HG02943 (cell line): ENCODE measurements around the gene WDFY3.
"Not testable (repeated sequence)": the region's sequence is repeated elsewhere in the genome, so short reads cannot be mapped to it uniquely, and the experiment has no call there.

Experiments
- ATAC-seq: cut with Tn5 transposase; IDR thresholded peaks from one replicate; pipeline ENCODE4 v1.9.1; 2021; ENCODE audit warnings: mild to moderate bottlenecking, low read depth, moderate library complexity; ENCODE audit not compliant: unreplicated experiment

WDFY3 gene

DNA sequence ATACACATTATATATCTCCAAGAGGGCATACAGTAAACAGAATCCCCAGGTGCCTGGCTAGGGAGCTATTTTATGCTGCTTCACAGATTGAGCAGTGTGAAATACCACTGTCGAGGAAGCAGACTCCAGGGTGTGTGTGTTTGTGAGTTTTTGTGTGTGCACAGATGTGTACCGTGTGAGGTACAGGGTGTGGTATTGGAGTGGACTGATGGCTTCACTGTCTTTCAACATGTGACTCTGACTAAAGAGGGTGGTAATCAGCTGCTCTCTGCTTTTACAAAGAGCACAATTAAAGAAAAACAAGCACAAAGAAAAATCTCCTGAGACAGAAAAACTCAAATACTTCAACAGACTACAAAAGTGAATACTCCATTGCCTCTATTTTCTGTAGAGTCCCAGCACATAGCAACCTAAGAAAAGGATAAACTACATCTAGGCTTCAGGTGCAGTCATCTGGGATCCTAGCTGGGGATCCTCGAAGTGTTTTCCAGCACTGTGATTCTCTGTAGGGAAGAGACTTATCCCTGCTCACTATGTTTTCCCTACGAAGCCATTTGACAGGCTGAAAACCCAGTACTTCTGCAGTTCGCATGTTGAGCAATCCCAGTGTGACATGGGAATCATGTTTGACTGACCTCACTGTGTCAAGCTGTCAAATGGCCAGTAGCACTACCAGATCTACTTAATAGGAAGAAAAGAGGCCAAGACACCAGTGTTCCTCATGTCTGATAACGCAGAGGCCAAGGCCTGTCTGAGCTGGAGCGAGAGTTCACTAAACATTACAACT is 283.2 kb downstream of the WDFY3 start:
- ATAC-seq: no peak

DNA sequence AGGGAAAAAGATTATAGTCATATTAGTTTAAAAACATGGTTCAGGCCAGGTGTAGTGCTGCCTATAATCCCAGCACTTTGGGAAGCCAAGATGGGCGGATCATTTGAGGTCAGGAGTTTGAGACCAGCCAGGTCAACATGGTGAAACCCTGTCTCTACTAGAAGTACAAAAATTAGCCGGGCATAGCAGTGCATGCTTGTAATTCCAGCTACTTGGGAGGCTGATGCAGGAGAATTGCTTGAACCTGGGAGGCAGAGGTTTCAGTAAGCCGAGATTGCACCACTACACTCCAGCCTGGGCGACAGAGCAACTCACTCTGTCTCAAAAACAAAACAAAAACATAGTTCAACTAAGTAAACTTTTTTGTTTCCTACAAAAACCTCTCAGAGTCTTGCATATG is 283.8 kb downstream of the WDFY3 start:
- ATAC-seq: not testable (repeated sequence)

DNA sequence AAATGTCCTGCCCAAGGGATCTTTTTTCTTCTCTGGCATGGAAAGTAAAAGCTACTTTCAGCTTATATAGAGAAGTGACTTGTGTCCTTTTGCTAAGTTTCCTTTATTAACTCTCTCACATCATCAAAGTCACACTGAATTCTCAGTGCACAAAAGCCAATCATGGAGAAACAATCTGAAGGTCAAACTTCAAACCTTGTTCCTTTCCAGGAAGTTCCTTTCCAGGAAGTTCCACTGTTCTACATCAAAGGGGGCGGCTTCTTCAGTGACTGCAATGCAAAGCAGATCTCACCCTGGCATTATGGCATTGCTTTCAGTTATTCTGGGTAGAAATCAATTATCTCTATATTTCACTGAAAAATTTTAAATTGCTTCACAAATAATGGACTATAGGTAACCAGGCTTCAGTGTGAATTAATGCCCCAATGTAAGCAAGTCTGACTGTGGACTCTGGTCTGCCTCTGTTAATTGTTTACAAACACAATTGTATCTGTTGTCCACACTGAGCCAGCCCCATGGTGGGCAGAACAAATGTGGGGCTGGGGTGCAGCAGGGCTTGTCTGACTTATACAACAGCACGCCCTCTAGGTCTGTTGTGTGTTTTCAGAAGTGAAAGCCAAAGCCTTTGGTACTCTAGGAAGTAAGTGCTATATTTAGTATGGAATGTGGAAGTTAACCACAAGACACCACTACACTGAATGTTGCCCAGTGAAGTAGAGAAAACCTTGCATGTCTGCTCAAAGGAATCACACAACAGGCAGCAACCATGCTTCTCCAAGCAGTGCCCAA is 284.8 kb downstream of the WDFY3 start:
- ATAC-seq: no peak

DNA sequence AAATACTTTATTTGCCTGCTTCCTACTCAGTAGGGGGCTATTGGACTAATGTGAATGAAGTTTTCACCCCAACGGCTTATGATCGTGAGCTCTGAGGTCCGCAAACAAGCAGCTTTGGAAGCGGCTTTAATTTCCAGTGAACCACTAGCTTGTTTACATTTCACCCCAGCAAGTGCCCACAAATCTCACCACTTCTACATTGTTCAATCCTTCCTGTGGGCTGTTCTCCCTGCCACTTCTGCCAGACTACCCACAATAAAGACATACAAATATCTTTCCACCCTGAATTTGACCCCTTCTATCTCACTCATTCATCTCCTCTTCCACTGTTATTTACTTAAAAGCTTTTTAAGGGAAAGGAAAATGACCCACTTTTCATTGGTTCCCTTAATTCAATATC is 285.5 kb downstream of the WDFY3 start:
- no peak for ATAC-seq

DNA sequence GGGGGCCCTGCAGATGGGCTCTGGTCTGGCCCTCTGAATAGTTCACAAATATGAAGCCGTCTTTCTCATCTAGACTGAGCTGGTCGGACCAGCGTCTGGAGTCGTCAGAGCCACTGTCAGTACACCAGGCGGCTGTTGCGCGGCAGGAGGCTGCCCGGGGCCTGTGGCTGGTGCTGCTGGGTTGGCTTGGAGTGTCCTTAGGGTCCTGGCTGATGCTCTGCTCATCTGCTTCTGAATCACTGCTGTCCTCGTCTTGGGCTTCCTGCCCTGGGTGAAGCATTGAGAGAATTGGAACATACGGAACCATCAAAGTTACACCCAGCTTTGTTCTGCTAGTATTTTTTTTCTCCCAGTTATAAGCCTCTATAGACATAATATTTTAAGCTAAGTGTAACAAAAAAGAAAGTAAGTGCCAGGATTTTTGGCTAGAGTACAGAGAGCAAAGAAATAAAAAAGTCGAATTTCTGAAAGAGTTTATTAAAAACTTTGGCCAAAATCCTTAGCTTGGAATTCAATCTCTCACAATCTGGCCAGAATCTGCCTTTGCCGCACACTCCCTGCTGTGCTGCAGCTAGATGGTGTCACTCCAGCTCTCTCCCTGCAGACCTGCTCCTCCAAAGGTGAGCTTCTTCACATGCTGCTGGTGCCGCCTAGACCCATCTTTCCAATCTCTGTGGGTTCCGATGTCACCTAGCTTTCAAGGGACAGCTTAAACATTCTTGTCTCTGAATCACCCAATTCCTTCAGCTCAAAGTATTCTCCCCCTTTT is 287.3 kb downstream of the WDFY3 start:
- no peak for ATAC-seq

DNA sequence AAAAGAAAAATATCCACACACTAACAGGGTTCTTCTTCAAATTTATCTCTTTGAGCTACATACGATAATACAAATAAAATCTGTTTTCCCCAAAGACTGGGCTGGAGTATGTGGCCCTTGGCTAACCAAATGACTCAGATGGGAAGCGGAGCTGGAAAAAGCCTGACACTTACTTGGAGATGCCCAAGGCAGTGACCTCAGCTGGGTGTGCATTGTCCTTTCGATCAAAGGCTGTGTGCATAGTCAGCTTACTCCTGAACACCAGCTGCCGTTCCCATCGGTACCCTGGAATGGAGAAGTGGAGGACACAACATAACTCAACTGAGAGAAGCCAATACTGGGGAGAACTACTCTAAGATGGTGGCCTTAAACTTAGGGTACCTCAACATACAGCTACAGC is 288.5 kb downstream of the WDFY3 start:
- ATAC-seq: no peak

DNA sequence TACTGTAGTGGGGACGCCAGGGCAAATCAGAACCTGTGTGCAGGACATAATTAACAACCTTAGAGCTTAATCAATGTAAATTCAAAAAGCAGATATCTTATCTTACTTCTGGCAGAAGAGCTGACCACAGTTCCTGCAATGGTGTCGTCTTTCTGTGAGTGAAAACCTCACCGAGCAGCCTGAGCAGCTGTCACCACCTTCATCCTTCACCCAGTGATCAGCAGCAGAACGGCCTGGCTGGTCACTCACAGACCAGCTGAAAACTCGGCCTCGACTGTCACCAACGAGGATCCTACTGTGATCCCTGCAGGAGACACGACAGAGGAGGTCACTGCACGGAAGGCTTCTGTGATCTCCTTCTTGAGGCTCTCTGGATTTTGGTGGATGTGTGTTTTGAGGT is 289.4 kb downstream of the WDFY3 start:
- no peak for ATAC-seq

DNA sequence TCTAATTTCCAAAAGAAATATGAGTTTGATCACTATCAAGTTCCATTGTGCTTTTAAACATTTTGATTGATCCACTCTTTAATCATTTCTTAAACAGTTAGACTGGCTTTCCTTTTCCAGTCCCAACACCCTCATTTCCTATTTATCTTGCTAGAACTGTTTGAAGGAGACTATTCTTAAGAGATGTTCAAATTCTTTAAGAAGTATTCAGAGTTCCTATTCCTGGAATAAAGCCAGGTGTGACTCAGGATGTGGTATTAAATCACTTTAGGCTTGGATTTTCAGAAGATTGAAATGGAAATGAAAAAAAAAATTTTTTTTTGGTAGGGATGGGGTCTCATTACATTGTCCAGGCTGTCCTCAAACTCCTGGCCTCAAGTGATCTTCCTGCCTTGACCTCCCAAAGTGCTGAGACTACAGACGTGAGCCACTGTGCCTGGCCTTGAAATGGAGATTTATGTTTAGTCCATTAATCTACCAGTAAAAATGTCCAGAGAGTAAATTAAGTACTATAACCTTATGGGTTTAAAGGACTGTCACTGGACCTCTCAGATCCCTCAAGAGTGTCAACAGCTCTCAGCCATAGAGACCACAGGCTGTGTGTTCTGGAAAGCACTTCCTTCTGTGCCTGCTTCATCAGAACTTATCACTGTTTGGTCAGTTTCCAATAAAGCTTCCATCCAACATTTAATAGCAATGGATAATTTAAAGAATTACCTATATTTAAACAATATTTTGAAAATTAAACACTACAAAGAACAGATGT is 292.8 kb downstream of the WDFY3 start:
- ATAC-seq: no peak

DNA sequence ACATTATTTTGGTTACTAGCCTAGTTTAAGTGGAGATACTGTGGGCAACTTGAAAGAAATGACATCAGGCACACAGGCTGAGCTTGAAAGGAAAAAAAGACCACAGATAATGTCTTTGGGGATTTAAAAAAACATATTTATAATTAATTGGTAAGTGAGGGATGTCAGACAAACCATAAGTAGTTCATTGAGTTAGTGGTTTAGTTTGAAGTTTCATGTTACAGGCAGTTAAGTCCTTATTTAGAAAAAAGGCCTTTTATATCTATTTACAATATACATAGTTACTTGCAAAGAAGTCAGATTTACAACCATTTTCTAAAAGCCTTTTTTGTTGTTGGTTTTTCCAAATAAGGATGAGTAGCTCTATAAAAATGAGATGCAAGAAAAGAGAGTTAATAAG is 294.3 kb downstream of the WDFY3 start:
- no peak for ATAC-seq

DNA sequence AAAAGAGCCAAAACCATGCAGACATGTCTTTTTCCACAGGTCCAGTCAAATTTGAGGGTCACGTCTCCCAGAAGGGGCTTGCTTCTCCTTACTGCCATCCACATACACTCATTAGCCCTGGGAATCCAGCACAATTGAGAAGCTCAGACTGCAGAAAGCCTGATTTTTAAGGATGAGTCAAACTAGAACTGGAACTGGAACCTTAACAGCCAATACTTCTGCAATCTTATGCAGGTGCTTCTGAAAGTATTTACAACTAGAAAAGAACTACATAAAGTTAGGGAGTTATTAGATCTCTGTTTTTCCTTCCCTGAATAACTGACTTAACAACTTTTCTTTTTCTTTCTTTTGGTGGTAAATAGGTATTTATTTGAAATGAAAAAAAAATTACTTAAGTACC is 297.3 kb downstream of the WDFY3 start:
- no peak for ATAC-seq

DNA sequence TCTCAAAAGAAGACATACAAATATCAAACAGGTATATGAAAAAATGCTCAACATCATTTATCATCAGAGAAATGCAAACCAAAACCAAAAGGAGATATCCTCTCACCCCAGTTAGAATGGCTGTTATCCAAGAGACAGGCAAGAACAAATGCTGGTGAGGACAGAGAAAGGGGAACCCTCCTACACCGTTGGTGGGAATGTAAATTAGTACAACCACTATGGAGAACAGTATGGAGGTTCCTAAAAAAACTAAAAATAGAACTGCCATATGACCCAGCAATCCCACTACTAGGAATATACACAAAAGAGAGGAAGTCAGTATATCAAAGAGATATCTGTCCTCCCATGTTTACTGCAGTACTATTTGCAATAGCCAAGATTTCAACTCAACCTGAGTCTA is 300.1 kb downstream of the WDFY3 start:
- no peak for ATAC-seq

DNA sequence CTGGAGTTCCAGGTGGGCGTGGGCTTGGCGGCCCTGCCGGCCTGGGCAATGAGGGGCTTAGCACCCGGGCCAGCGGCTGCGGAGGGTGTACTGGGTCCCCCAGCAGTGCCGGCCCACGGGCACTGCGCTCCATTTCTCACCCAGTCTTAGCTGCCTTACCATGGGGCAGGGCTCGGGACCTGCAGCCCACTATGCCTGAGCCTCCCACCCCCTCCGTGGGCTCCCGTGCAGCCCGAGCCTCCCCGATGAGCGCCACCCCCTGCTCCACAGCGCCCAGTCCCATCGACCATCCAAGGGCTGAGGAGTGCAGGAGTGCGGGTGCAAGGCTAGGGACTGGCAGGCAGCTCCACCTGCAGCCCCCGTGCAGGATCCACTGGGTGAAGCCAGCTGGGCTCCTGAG is 301.7 kb downstream of the WDFY3 start:
- ATAC-seq: not testable (repeated sequence)

DNA sequence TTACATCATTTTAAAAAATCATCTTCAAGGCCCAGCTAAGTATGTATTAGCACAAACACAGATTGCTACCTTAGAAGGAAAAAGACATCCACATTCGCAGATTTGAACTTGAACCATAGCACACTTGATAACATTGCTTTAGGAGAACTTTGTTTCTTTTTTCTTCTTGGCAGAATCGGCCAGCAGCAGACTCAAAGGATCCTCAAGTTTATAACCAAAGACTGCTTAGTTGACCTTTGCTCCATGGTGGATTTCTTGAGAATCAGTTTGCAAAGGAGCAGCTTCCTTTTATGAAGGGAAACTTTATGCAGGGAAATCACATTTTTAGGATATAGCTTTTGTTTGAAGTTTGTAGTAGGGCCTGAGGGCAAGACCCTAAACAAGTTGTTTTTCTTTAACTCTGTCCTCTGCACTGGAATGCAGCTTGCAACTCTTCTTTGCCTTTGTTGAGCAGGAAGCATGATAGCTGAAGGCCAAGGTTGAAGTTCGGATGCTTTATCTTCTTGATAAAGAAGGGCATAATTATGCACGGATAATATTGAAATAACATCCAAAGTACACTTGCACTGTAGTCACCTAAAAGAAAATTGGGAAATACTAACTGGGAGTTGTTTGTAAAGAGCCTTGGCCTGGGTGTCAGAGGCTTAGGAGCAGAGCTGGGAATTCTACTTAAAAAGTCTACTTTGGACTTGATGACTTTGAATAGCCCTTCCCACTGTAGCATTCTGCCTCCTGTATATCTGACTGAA is 305.1 kb downstream of the WDFY3 start:
- no peak for ATAC-seq

DNA sequence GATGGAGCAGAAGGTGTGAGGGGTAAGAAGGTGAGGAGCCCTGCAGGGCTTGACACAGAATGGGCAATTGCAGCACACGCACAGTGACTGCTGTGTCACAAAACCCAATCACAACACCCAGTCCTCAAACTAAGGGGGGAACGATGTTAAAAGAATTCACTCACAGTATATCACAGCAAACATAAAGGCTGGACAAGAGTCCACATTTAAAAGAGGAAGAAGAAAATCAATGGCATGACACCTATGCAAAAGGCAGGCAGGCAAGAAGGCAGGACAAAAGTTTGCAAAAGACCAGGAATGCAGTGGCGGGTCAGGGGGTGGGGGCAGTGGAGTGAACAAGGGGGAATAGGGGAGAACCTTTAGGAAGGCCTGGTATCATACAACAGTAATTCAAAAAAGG is 305.9 kb downstream of the WDFY3 start:
- no peak for ATAC-seq

DNA sequence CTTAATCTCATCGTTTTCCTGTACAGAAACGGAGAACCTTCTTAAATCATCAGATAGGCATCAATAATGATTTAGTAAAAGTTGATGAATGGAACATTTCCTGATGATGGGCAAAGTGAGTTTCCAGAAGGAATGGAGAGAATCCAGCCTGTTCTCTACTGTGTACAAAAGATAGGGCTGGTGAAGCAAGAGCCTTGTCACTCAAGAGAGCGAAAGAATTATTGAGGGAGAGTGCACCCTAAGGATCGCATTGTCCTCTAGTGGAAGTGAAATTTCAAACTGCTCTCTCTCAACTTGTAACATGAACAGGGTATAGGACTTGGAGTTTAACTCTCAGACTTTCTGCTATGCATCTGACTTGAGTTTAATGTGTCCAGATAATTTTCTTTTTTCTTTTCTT is 314.0 kb downstream of the WDFY3 start:
- no peak for ATAC-seq

DNA sequence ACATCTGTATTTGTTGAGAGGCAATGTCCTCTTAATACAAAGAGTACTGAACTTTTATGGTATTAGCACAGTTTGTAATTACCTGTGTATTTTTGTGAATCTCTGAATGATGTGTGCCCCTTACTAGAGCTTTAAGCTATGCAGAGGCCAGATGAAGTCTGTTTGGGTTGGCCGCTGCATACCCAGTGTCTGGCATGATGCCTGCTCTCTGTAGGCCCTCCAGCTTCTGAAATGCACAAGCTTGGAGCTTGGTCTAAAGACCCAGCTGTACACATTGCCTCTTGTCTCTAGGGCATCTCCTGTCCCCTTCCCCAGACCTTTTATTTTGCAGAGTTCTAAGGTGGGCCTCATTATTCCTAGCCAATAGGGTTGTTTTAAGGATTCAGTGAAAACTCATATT is 315.0 kb downstream of the WDFY3 start:
- ATAC-seq: no peak

DNA sequence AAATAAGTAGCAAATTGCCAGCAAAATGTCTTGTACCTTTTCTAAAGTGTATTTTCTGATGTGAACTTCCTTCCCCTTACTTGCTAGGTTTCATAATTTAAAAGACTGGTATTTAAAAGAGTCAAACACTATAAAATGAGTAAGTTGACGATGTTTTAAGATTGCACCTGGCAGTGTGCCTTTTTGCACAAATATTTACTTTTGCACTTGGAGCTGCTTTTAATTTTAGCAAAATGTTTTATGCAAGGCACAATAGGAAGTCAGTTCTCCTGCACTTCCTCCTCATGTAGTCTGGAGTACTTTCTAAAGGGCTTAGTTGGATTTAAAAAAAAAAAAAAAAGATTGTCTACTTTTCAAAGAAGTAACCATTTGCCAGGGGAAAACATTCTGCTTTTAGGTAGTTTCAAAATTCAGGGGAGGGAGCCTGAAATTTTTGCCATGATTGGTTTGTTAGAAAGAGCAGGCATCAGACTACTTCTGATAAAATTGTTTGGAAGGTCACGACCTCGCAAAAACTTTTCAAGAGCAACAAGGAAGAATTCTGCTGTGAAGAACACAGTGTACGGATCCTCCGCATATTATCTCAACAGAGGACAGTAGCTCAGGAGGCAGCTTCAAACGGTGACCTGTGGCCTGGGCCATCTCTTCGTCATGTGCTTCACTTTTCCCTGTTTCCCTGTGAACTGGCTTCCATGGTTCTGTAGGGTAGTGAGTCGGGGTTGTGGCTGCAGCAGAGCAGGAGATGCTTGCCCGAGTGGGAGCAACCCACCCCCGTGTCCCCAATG is 317.4 kb downstream of the WDFY3 start:
- ATAC-seq: no peak

DNA sequence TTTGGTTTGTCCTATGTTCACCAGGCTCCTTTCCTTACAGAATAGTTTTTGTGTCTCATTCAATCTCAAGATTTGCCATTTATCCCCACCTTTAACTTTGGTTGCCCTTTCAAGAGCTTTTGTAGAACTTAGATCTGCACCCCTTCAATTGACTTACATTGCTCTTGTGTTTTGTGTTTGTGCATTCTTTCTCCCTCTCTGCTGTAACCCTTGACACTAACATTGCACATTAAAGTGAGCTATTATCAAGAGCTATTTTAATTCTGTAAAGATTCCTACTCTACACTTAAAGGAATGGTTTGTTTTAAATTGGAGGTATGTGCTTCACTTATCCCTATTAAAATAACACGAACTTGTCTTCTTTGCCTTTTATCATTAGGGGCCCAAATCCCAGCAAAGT is 318.3 kb downstream of the WDFY3 start:
- ATAC-seq: no peak

DNA sequence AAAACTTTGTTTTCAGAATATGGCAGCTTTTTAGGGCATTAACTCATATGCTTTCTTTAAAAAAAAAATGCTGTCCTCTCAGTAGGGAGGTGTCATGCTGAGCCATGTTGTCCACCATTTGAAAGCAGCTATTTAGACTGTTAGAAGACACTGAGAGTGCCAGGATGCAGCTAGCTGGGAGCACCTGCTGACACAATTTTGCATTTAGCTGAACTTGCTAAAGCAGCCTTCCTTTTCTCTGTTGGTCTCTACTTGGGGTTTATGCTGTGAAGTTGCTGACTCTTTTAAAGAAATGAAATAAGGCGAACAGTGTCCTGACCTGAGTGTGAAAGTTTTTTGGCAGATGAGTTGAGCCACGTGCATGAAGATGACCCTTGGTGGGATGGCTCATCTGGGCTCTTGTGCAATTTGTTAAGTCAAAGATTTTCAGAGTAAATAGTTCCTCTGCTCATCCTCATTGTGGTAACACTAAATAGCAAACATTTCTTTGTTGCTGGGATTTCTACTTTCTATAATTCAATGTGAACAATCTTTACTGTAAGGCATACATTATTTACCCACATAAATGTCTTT is 319.1 kb downstream of the WDFY3 start:
- ATAC-seq: no peak
